Body of pancreas (tissue), 4 donors: ENCODE data around the gene HEYL. TPM values are rescaled to one million over a fixed set of nuclear protein-coding genes. Genes with fewer than 3 reads are reported as not detected.

Experiments
- ATAC-seq: fragments of 150-250 bp; one replicate; pipeline ENCODE4 v1.9.1; 2016
- DNase-seq, 4 donors: peaks; one replicate each; pipeline ENCODE4 v3.0.0-alpha.2; 2019
- H3K27ac ChIP-seq, 4 donors: fragments of 200-600 bp; sonication (generic); 1 replicate in 3 of 4; 2 replicates in 1 of 4; pipeline versions ENCODE4 v1.5.1 to v1.6.1; 2016 to 2019; ENCODE audit warnings: mild to moderate bottlenecking in 1 of 4, mixed read lengths in 1 of 4, moderate library complexity in 1 of 4
- H3K27me3 ChIP-seq, 2 donors: fragments of 200-600 bp; sonication (generic); one replicate each; pipeline ENCODE4 v1.6.0; 2016; ENCODE audit warnings: mild to moderate bottlenecking in 1 of 2
- H3K36me3 ChIP-seq, 2 donors: fragments of 200-600 bp; sonication (generic); replicated peaks in 1 of 2; 2 replicates each; pipeline ENCODE4 v1.5.1; 2016; ENCODE audit warnings: low read depth in 2 of 2; ENCODE audit not compliant: insufficient read depth in 1 of 2
- H3K4me1 ChIP-seq: fragments of 200-600 bp; sonication (generic); one replicate; pipeline ENCODE4 v1.6.0; 2016
- H3K4me3 ChIP-seq, 2 donors: fragments of 200-600 bp; sonication (generic); 1 replicate in 1 of 2; 2 replicates in 1 of 2; pipeline ENCODE4 v1.5.1; 2016 to 2019
- H3K9me3 ChIP-seq, 3 donors: fragments of 200-600 bp; sonication (generic); 1 replicate in 2 of 3; 2 replicates in 1 of 3; pipeline ENCODE4 v1.5.1; 2016
- CTCF ChIP-seq, 7 experiments: fragments of 450-650 bp in 4 of 7; fragments of 200-600 bp in 3 of 7; sonication (generic) in 3 of 7; IDR thresholded peaks; one replicate each; pipeline ENCODE4 v1.5.1; 2016 to 2019; ENCODE audit warnings: antibody characterized with exemption in 7 of 7
- POLR2A ChIP-seq, 3 donors: fragments of 450-650 bp; IDR thresholded peaks; one replicate each; pipeline ENCODE4 v1.6.1; 2016; ENCODE audit warnings: antibody characterized with exemption in 3 of 3, mild to moderate bottlenecking in 2 of 3
- WGBS, 2 donors: methylation state at CpG; one replicate each; pipeline ENCODE4 v1.1.5; 2017; 5-methylcytosine and 5-hydroxymethylcytosine counted together
- intact Hi-C: fragments of 100-400 bp; cut with DNase I; formaldehyde crosslinking; loops from one replicate; pipeline ENCODE4 v1.15.1; 2023
- total RNA-seq, 2 donors: library from RNA; depleted of rRNA; stranded (reverse); fragments of >200 nt; gene quantifications; one replicate each; pipeline ENCODE4 v1.1.0, GENCODE V29; 2016

The HEYL gene
- total RNA-seq, 2 donors from 2014 or later: 33.6 to 33.7 TPM

GRCh38 chr1:39631361-39632322 lies 7.8 kb downstream of the HEYL start:
- H3K4me3 ChIP-seq: no peak overlapping the region
- peaks cover 9 to 11% of the 10 kb centered on the region in 2 donors for H3K36me3 ChIP-seq
- WGBS, 2 donors: 71 to 72% methylated on average over 15 to 16 of the region's 16 CpGs
- H3K27me3 ChIP-seq: no peaks in the 10 kb centered on the region
- peaks cover 54% of the 10 kb centered on the region for H3K4me1 ChIP-seq
- TF ChIP-seq CTCF (IDR thresholded peaks at IDR 0.05) (no peak), POLR2A (IDR thresholded peaks at IDR 0.05) (no peak)
- no peaks in the 10 kb centered on the region for H3K9me3 ChIP-seq
- peak overlapping the region in 1 of 4 donors; percentile 7 for H3K27ac ChIP-seq
- intact Hi-C loops: no loop called here
- no peak for ATAC-seq
- DNase-seq: no peak

- ATAC-seq (no peak), DNase-seq (no peak)
- Histone ChIP-seq H3K4me1 (peaks cover 41% of the 10 kb centered on the region), H3K36me3 (peaks cover 9 to 11% of the 10 kb centered on the region in 2 donors), H3K9me3 (no peaks in the 10 kb centered on the region), H3K4me3 (no peak overlapping the region), H3K27ac (no peak overlapping the region), H3K27me3 (no peaks in the 10 kb centered on the region)
- no peak for TF ChIP-seq CTCF (IDR thresholded peaks at IDR 0.05)
- TF ChIP-seq POLR2A (IDR thresholded peaks at IDR 0.05): no peak
- WGBS, 2 donors: 94 to 96% methylated on average over 11 of the region's 11 CpGs
- intact Hi-C loops: no loop called here
Observed at GRCh38 chr1:39628807-39629350, 10.6 kb downstream of the HEYL start.

GRCh38 chr1:39626646-39627045 lies 12.8 kb downstream of the HEYL start:
- peaks cover 9 to 11% of the 10 kb centered on the region in 2 donors for H3K36me3 ChIP-seq
- H3K27ac ChIP-seq: peak overlapping the region in 1 of 4 donors; percentile 56
- no peaks in the 10 kb centered on the region for H3K27me3 ChIP-seq
- H3K9me3 ChIP-seq: no peaks in the 10 kb centered on the region
- ATAC-seq: no peak
- DNase-seq: no peak
- TF ChIP-seq POLR2A (IDR thresholded peaks at IDR 0.05): no peak
- TF ChIP-seq CTCF (IDR thresholded peaks at IDR 0.05): no peak
- intact Hi-C loops: no loop called here
- no peak overlapping the region for H3K4me3 ChIP-seq
- H3K4me1 ChIP-seq: peaks cover 34% of the 10 kb centered on the region
- WGBS, 2 donors: 85 to 92% methylated on average over 13 of the region's 16 CpGs

GRCh38 chr1:39625462-39626273 lies 13.8 kb downstream of the HEYL start:
- peaks cover 31% of the 10 kb centered on the region for H3K4me1 ChIP-seq
- H3K36me3 ChIP-seq: peaks cover 6 to 7% of the 10 kb centered on the region in 2 donors
- H3K4me3 ChIP-seq: no peak overlapping the region
- 77 to 87% methylated on average over 9 to 10 of the region's 11 CpGs for WGBS, 2 donors
- intact Hi-C loops: no loop called here
- H3K27me3 ChIP-seq: no peaks in the 10 kb centered on the region
- DNase-seq (peak; percentile 48 to 72 (median 59)), ATAC-seq (peak; percentile 67)
- no peaks in the 10 kb centered on the region for H3K9me3 ChIP-seq
- TF ChIP-seq CTCF (IDR thresholded peaks at IDR 0.05): no peak
- TF ChIP-seq POLR2A (IDR thresholded peaks at IDR 0.05): no peak
- H3K27ac ChIP-seq: peak overlapping the region in 2 of 4 donors; percentile 23 to 56
